GM10847 (cell line): ENCODE results near the gene KCNK4.

Source experiments
- POLR2A ChIP-seq: IDR thresholded peaks from 2 replicates; pipeline ENCODE4 v1.6.1; 2011; ENCODE audit not compliant: insufficient read length; ENCODE audit errors: extremely low read depth

Gene KCNK4

GRCh38 chr11:64276653-64277431, 14.3 kb upstream of the KCNK4 start:
- no peak for TF ChIP-seq POLR2A

DNA sequence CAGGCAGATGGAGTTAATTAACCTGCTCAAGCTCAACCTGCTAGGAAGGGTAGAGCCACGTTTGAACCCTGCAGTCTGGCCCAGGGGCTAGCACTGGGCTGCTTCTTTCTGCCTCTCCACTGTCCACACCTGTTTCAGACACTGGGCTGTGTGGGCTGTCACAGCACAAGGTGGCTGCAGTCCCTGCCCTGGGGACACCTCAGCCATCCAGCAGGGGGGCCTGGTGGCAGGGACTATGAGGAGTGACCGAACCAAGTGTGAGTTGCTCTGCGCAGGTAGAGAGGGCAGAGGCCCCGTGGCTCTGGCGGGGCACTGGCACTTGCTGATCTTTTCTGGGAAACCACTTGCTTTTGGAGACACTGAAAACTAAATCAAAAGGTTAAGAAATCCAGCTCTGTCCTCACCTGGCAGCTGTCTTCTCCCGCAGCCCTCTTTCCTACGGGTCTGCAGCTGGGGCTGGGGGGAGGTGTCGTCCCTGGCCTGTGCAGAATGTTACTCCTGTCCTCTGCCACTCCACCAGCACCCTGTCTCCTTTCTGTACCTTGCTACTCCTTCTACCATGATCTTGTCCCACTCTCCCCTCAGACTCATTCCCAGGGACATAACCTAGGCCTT, 12.4 kb upstream of the KCNK4 start:
- TF ChIP-seq POLR2A, result no peak

GRCh38 chr11:64281957-64282770, 8.9 kb upstream of the KCNK4 start:
- TF ChIP-seq POLR2A, result no peak

GRCh38 chr11:64283092-64283491, 8.0 kb upstream of the KCNK4 start:
- no peak for TF ChIP-seq POLR2A

DNA sequence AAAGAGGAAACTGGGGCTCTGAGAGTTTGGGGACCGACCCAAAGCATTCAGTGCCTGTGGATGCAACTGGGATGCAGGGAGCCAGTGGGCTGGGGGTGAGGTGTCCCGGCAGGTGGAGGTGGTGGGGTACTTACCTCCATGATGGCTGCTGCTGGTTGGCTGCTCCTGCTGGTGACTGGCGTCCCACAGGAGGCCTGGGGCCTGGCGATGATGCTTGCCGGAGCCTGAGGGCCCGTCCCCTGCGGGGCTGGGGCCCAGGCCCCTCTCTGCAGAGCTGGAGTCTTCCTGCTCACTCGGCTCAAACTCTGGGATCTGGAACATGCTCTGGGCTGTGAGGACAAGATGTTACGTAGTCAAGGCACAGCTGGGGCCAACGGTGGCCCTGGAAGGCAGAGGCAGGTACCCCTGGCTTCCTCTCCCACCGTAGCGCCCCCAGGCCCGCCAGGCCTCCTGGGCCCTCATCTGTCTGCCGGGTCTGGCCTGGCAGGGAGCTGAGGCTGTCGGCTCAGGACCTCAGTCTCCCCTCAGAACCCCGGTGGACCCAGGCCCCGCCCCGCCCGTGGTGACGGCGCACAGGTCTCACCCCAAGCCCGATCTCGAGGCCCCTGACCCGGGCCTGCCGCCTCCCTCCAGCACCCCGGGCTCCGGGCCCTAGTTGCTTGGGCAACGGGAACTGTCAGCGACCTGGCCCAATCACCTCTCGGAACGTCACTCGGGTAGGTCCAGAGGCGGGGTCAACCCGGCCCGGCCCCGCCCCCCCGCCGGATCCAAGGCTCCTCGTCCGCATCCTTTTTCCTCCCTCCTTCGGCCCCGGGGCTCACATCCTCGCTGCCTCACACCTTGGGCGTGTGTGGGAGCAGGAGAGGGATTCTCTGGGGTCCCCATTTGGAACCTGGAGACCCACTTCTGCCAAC, 6.8 kb upstream of the KCNK4 start, which contains the start of gene BAD:
Gene BAD (minus strand): TSS at position 618 of the 914 bp plus-strand sequence. CDS start 297 bp downstream, at position 321.
- TF ChIP-seq POLR2A, result peak; percentile 38

- no peak for TF ChIP-seq POLR2A
These were observed 5.9 kb upstream of the KCNK4 start, which contains the start of gene GPR137 for GRCh38 chr11:64284962-64285884. Gene GPR137 (plus strand): TSS chr11:64285848. CDS start chr11:64286525, 677 bp downstream.

DNA sequence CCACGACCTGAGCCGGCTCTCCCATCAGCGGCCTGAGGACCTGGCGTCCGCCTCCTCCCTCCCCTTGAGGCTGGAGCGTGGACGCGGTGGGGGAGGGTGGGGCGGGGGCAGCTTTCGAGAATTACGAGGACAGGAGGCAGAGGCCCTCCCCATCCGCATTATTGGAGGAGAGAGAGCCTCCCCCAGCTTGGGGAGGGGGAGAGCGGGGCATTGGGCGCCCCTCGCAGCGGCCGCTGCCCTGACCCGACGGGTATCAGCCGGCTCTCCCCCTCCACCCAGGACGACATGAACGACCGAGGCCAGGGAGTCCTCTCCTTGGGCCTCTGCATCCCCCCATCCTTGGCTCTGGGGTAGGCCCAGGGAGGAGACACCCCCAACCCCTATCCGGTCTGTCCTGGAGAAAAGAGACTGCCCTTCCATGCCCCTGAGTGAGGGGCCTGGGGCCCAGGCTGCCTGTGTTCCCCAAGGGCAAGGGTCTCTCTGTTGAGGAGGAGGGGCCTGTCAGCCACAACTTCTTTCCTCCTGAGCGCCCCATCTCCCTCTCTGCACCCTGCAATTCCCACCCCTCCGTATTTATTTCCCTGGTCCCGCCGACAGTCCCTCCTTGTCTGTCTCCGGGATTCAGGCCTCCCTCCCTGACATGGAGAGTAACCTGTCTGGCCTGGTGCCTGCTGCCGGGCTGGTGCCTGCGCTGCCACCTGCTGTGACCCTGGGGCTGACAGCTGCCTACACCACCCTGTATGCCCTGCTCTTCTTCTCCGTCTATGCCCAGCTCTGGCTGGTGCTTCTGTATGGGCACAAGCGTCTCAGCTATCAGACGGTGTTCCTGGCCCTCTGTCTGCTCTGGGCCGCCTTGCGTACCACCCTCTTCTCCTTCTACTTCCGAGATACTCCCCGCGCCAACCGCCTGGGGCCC, 5.0 kb upstream of the KCNK4 start:
- no peak for TF ChIP-seq POLR2A

DNA sequence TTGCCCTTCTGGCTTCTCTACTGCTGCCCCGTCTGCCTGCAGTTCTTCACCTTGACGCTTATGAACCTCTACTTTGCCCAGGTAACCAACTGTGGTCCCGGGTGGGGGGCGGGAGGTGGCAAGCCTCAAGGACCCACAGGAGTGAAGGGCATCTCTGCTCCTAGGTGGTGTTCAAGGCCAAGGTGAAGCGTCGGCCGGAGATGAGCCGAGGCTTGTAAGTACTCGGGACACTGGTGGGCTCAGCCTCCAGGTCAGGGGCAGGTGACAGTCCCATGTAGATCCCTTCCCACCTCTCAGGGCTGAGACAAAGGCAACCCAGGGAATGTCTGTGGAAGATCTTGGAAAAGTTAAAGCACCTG, 4.3 kb upstream of the KCNK4 start:
- TF ChIP-seq POLR2A, result no peak

- no peak for TF ChIP-seq POLR2A
These were observed 3.3 kb upstream of the KCNK4 start for GRCh38 chr11:64287676-64288352.

DNA sequence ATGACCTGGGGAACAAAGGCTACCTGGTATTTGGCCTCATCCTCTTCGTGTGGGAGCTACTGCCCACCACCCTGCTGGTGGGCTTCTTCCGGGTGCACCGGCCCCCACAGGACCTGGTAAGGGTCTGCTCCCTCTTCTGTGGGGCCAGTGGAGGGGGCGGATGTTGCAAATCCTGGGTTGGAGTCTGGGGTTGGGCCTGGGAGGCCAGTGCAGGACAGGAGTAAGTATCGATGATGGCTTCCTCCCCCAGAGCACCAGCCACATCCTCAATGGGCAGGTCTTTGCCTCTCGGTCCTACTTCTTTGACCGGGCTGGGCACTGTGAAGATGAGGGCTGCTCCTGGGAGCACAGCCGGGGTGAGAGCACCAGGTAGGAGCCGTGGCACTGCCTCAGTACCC, 2.8 kb upstream of the KCNK4 start:
- no peak for TF ChIP-seq POLR2A

GRCh38 chr11:64289002-64289564, 2.0 kb upstream of the KCNK4 start:
- no peak for TF ChIP-seq POLR2A
